BJ (cell line): Measurements from ENCODE around the gene MEOX2. TPM values are rescaled to one million over a fixed set of nuclear protein-coding genes. Genes with fewer than 3 reads are reported as not detected.

ENCODE experiments used
- CTCF ChIA-PET: fragments of 350-600 bp; formaldehyde crosslinking; extraction: SDS; loops from one replicate; lab custom pipeline; 2021; ENCODE audit warnings: antibody characterized with exemption, inconsistent platforms; lab: Yijun Ruan, JAX
- POLR2A ChIA-PET: fragments of 300-600 bp; sonication (Branson Sonifier 250); formaldehyde crosslinking; extraction: SDS; loops from one replicate; lab custom pipeline; 2021; ENCODE audit warnings: antibody characterized with exemption; lab: Charles Lee
- DNase-seq: peaks from one replicate; pipeline ENCODE4 v3.0.0-alpha.2; 2011; ENCODE audit warnings: low read depth
- H3K27me3 ChIP-seq: 2 replicates; pipeline ENCODE4 v1.6.0; 2011; ENCODE audit warnings: low read length; ENCODE audit not compliant: control insufficient read depth, insufficient read depth
- H3K36me3 ChIP-seq: 2 replicates; pipeline ENCODE4 v1.5.1; 2011; ENCODE audit warnings: low read length; ENCODE audit not compliant: control insufficient read depth, insufficient read depth
- H3K4me3 ChIP-seq: 2 replicates; pipeline ENCODE4 v1.5.1; 2011; ENCODE audit warnings: low read depth, mild to moderate bottlenecking, control low read depth, low read length
- CTCF ChIP-seq: IDR thresholded peaks from 2 replicates; pipeline ENCODE4 v1.5.1; 2011; ENCODE audit warnings: low read depth, mild to moderate bottlenecking, control low read depth, inconsistent platforms, low read length, moderate library complexity; ENCODE audit not compliant: insufficient read depth
- polyA plus RNA-seq: library from polyadenylated mRNA; depleted of rRNA; stranded (reverse); fragments of >200 nt; gene quantifications from 2 replicates; pipeline ENCODE4 v1.2.3, GENCODE V29; 2011; rRNA removed

Gene MEOX2
- polyA plus RNA-seq, 1 experiment: not detected

- ChIA-PET POLR2A (no interaction called here), CTCF (interaction anchor here (1.0 to 1.4 kb wide), 2 partner anchors 54 to 162 kb away, joined by 3 read pairs; no protein-coding TSS in a partner anchor)
Observed at GRCh38 chr7:15561835-15562234, 124.6 kb downstream of the MEOX2 start, which contains the start of gene AGMO. Gene AGMO, minus strand, starts transcription at chr7:15562015.

More at GRCh38 chr7:15561835-15562234, 124.6 kb downstream of the MEOX2 start, which contains the start of gene AGMO:
- no peak for TF ChIP-seq CTCF
- Histone ChIP-seq H3K27me3 (no peaks in the 10 kb centered on the region), H3K4me3 (no peak within 1 kb of the TSS), H3K36me3 (no peaks in the 10 kb centered on the region)
- no peak for DNase-seq

Other genes with a start within 250 kb of the MEOX2 start
- gene AGMO, start 124.7 kb downstream of the MEOX2 start, polyA plus RNA-seq: not detected in 2 replicates